ENCODE measurements around the gene LRRC63. TPM values are rescaled to one million over a fixed set of nuclear protein-coding genes. Genes with fewer than 3 reads are reported as not detected.

The LRRC63 gene
- total and polyA plus RNA-seq, 9 of the 15 experiments (the other 6 are each of a cell fraction or from before 2014, with no cell fraction given), result 0.07 to 0.41 (median 0.24) TPM; not detected in 1

DNA sequence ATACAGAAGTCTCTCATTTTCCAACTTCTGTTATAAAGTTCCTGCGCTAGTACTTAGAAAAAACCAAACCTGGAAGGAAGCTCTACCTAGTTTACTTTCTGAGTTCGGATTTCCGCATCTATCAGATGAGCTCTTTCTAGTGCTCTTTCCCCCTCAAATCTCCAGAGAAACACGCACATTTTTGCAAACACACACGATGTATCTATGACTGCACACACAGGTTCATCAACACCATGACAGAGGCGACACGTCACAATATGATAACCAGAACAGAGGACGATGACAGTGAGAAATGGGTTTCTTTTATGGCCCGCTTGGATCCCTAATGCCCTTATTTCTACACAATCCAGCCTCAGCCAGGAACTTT lies 629 bp upstream of the LRRC63 start (continued):
- no peak for TF ChIP-seq FOXM1 (IDR thresholded peaks at IDR 0.05; ENCODE audit: low read depth)
- no peak for TF ChIP-seq FOXM1 (CRISPR knock-in tag; IDR thresholded peaks at IDR 0.05; ENCODE audit: low read depth)
- no peak for TF ChIP-seq CBX1 (IDR thresholded peaks at IDR 0.05; ENCODE audit: low read depth)
- no peak for TF ChIP-seq E2F5 (CRISPR knock-in tag; IDR thresholded peaks at IDR 0.05)
- no peak for TF ChIP-seq MYBL2 (IDR thresholded peaks at IDR 0.05; ENCODE audit: low read depth)
- no peak for TF ChIP-seq MYBL2 (CRISPR knock-in tag; IDR thresholded peaks at IDR 0.05; ENCODE audit: borderline replicate concordance)
- TF ChIP-seq ZNF133 (CRISPR knock-in tag; IDR thresholded peaks at IDR 0.05), result no peak
- TF ChIP-seq CBFA2T2 (conservative IDR thresholded peaks at IDR 0.05), result peak; percentile 82
- no peak for TF ChIP-seq SRSF7 (optimal IDR thresholded peaks at IDR 0.05; ENCODE audit: low read depth, low read length)
- no peak for TF ChIP-seq ZNF184 (CRISPR knock-in tag; IDR thresholded peaks at IDR 0.05)
- no peak for TF ChIP-seq ELF4 (CRISPR knock-in tag; IDR thresholded peaks at IDR 0.05)
- TF ChIP-seq TRIM24 (IDR thresholded peaks at IDR 0.05), result peak in 1 of 2 experiments; percentile 53; a peak in 1 of 4 replicates
- TF ChIP-seq TEAD4 (IDR thresholded peaks at IDR 0.05; ENCODE audit: low read length), result peak; percentile 79
- TF ChIP-seq TEAD4 (CRISPR knock-in tag; IDR thresholded peaks at IDR 0.05; ENCODE audit: borderline replicate concordance), result no peak
- no peak for TF ChIP-seq TCF7 (IDR thresholded peaks at IDR 0.05; ENCODE audit: borderline replicate concordance)
- no peak for TF ChIP-seq VEZF1 (CRISPR knock-in tag; IDR thresholded peaks at IDR 0.05)
- 0 out of 2 replicates have a peak, but pooled peaks have one; percentile 15 for TF ChIP-seq NFE2 (IDR thresholded peaks at IDR 0.05; ENCODE audit: low read depth)
- no peak for TF ChIP-seq PRPF4 (IDR thresholded peaks at IDR 0.05; ENCODE audit: insufficient read depth, low read depth, low read length, poor library complexity, severe bottlenecking)
- peak; percentile 51; the same call in 1 of the 2 replicates for TF ChIP-seq EP300 (IDR thresholded peaks at IDR 0.05; ENCODE audit: low read length)
- no peak for TF ChIP-seq NFIX (CRISPR knock-in tag; IDR thresholded peaks at IDR 0.05; ENCODE audit: low read depth)
- TF ChIP-seq CREB5 (CRISPR knock-in tag; IDR thresholded peaks at IDR 0.05), result no peak
- no peak for TF ChIP-seq U2AF1 (optimal IDR thresholded peaks at IDR 0.05; ENCODE audit: low read depth, low read length)
- TF ChIP-seq ERF (CRISPR knock-in tag; IDR thresholded peaks at IDR 0.05), result no peak
- TF ChIP-seq NR1H2 (CRISPR knock-in tag; IDR thresholded peaks at IDR 0.05), result no peak
- no peak for TF ChIP-seq ZNF232 (CRISPR knock-in tag; IDR thresholded peaks at IDR 0.05)
- TF ChIP-seq, protein P1, sequence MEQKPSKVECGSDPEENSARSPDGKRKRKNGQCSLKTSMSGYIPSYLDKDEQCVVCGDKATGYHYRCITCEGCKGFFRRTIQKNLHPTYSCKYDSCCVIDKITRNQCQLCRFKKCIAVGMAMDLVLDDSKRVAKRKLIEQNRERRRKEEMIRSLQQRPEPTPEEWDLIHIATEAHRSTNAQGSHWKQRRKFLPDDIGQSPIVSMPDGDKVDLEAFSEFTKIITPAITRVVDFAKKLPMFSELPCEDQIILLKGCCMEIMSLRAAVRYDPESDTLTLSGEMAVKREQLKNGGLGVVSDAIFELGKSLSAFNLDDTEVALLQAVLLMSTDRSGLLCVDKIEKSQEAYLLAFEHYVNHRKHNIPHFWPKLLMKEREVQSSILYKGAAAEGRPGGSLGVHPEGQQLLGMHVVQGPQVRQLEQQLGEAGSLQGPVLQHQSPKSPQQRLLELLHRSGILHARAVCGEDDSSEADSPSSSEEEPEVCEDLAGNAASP (IDR thresholded peaks at IDR 0.05), result no peak
- no peak for TF ChIP-seq ZNF311 (CRISPR knock-in tag; IDR thresholded peaks at IDR 0.05)

All from K562 (cell line).